GM12891 (cell line): ENCODE measurements around the gene KCNQ5.

ENCODE experiments used
- PAX5 ChIP-seq: IDR thresholded peaks from 2 replicates; pipeline ENCODE4 v1.6.1; 2011; ENCODE audit warnings: low read length, moderate library complexity, mild to moderate bottlenecking; ENCODE audit not compliant: insufficient read depth, severe bottlenecking
- POLR2A ChIP-seq: IDR thresholded peaks from 2 replicates; pipeline ENCODE4 v1.6.1; 2011; ENCODE audit warnings: low read depth, low read length, control low read depth
- POLR2AphosphoS5 ChIP-seq: IDR thresholded peaks from 2 replicates; pipeline ENCODE4 v1.6.1; 2011; ENCODE audit warnings: low read depth, low read length, control low read depth
- POU2F2 ChIP-seq: IDR thresholded peaks from 2 replicates; pipeline ENCODE4 v1.6.1; 2011; ENCODE audit warnings: low read depth, mild to moderate bottlenecking, control low read depth, low read length, moderate library complexity
- SPI1 ChIP-seq: IDR thresholded peaks from 2 replicates; pipeline ENCODE4 v1.6.1; 2011; ENCODE audit warnings: low read depth, low read length, control low read depth
- TAF1 ChIP-seq: IDR thresholded peaks from 2 replicates; pipeline ENCODE4 v1.6.1; 2011; ENCODE audit warnings: low read depth, low read length, control low read depth

DNA sequence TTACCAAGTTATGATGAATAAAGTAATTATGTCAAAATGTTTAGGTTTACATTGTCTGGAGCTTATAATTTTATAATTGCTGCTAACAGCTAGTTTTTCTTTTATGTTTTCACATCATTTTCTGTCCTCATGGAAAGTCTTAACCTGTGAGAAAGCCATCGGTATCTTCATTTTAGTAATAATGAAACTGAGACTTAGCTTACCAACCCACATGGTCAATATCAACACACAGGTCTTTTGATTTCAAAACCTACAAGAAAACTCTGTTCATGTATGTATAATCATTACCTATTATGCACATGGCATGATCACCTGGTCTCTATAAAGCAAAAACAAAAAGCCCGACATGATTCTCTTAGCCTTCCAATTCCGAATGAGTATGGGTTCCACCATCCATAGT, 61.9 kb downstream of the KCNQ5 start:
- TF ChIP-seq TAF1 = no peak
- no peak for TF ChIP-seq POLR2A
- no peak for TF ChIP-seq POLR2AphosphoS5
- TF ChIP-seq POU2F2 = no peak
- TF ChIP-seq SPI1 = no peak
- no peak for TF ChIP-seq PAX5
